ENCODE data around the gene CEP41.
"Not testable (repeated sequence)": the region's sequence is repeated elsewhere in the genome, so short reads cannot be mapped to it uniquely, and the experiment has no call there.

The CEP41 gene

DNA sequence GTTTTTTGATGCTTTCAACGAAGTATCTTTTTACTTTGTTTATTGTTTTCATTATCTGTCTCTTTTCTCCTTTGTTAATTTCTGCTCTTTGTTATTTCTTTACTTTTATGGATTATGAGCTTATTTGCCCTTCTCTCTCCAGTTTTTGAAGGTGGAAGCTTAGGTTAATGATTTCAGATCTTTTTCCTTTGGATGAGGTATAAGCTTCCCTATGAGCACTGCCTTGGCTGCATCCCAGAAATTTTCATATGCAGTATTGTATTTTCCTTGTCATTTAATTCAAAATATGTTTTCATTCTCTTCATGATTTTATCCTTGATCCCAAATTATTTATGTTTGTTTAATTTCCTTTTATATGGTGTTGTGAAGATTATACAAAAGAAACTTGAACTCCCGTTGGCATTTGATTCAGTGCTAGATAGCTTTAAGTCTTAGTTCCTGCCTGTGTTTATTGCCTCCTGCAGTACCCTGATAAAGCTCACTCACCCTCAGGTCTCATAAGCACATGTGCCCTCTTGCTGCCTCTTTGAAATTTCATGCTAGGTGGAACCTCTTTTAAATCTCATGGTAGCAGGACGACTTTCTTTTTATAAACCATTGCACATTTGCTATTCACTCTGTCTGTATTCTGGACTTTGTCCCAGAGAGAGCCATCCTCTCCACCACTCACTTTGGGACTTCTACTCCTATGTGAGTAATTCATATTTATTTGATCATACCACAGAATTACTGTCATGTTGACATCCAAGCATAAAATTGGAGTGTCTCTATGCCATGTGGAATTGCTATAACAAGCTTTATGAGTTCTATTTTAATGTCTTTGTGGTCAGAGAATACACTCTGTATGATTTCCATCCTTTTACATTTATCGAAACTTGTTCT is 23.0 kb upstream of the CEP41 start:
- TF ChIP-seq, protein P1, sequence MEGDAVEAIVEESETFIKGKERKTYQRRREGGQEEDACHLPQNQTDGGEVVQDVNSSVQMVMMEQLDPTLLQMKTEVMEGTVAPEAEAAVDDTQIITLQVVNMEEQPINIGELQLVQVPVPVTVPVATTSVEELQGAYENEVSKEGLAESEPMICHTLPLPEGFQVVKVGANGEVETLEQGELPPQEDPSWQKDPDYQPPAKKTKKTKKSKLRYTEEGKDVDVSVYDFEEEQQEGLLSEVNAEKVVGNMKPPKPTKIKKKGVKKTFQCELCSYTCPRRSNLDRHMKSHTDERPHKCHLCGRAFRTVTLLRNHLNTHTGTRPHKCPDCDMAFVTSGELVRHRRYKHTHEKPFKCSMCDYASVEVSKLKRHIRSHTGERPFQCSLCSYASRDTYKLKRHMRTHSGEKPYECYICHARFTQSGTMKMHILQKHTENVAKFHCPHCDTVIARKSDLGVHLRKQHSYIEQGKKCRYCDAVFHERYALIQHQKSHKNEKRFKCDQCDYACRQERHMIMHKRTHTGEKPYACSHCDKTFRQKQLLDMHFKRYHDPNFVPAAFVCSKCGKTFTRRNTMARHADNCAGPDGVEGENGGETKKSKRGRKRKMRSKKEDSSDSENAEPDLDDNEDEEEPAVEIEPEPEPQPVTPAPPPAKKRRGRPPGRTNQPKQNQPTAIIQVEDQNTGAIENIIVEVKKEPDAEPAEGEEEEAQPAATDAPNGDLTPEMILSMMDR (IDR thresholded peaks at IDR 0.05; ENCODE audit: borderline replicate concordance, insufficient read depth, low read depth, low read length), result no peak

DNA sequence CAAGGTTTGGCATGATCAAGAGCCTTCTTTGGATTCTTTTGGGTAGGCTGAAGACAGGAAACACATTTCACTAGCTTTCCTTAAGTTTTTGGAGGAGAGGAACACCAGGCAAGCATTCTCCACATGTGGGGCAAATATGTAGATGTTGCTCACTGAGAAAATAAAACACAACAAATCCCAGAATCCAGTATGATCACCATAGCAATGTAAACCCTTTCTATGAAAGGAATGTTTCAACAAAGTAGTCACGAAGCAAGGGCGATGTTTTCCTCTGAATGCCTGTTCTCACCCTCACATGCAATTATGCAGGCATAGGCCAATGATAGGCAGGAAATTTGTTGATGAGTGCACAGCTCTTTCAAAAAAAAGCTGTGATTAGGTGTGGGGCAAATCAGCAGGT is 20.5 kb upstream of the CEP41 start:
- TF ChIP-seq, protein P1 (IDR thresholded peaks at IDR 0.05; ENCODE audit: borderline replicate concordance, insufficient read depth, low read depth, low read length), result no peak

More for the DNA sequence above, 23.0 kb upstream of the CEP41 start:
- no peak overlapping the region for H3K4me3 ChIP-seq (ENCODE audit: low read depth, low read length)

DNA sequence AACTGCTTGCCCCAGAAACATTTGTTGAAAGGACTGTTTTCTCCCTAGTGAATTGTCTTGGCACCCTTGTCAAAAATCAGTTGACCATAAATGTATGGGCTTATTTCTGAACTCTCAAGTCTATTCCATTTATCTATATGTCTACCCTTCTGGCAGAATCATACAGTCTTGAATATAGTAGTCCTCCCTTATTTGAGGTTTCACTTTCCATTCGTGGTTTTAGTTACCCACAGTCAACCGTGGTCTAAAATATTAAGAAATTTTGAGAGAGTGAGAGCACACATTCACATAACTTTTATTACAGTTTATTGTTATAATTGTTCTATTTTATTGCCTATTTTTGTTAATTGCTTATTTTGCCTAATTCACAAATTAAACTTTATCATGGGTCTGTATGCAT is 17.4 kb upstream of the CEP41 start:
- H3K4me3 ChIP-seq (ENCODE audit: low read depth, low read length), result no peak overlapping the region
- TF ChIP-seq, protein P1 (IDR thresholded peaks at IDR 0.05; ENCODE audit: borderline replicate concordance, insufficient read depth, low read depth, low read length), result no peak

More for the DNA sequence above, 20.5 kb upstream of the CEP41 start:
- no peak overlapping the region for H3K4me3 ChIP-seq (ENCODE audit: low read depth, low read length)

DNA sequence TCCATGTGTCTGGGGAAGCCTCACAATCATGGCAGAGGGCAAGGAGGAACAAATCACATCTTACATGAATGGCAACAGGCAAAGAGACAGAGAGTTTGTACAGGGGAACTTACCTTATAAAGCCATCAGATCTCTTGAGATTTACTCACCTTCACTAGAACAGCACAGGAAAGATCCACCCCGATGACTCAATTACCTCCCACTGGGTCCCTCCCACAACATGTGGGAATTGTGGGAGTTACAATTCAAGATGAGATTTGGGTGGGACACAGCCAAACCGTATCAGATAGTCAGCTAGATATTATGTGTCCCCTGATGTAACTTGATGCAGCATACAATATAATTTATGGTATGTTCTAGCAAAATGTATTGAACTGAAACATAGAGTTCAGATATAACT is 14.1 kb upstream of the CEP41 start:
- TF ChIP-seq, protein P1 (IDR thresholded peaks at IDR 0.05; ENCODE audit: borderline replicate concordance, insufficient read depth, low read depth, low read length), result no peak
- H3K4me3 ChIP-seq (ENCODE audit: low read depth, low read length), result no peak overlapping the region

DNA sequence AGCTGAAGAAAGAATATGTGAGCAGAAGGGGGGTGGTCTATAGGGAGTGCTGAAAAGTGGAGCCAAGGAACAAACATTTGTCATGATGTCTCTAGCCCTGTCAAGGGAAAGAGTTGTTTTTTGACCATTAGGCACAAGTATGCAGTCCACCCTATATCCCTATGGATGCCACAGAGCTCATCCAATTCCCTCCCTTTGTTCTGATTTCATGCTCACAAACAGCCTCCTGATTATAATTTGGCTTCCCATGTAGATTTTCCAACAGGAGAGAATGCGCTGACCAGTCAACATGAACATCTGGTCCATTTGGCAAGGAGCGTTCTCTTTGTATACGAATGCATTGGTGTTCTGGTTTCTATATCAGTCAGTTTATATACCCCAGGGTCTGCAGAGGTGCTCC is 12.1 kb upstream of the CEP41 start:
- no peak overlapping the region for H3K4me3 ChIP-seq (ENCODE audit: low read depth, low read length)
- TF ChIP-seq, protein P1 (IDR thresholded peaks at IDR 0.05; ENCODE audit: borderline replicate concordance, insufficient read depth, low read depth, low read length), result no peak

DNA sequence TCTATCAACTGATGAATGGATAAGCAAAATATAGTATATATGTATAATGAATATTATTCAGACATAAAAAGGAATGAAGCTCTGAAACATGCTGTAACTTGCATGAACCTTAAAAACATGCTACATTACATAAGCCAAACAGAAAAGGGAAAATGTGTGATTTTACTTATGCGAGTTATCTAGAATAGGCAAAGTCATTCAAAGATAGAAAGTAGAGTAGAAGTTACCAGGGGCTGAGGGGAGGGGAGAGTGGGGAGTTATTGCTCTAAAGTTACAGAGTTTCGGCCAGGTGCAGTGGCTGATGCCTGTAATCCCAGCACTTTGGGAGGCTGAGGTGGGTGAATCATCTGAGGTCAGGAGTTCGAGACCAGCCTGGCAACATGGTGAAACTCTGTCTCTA is 10.5 kb upstream of the CEP41 start:
- H3K4me3 ChIP-seq (ENCODE audit: low read depth, low read length), result not testable (repeated sequence)

DNA sequence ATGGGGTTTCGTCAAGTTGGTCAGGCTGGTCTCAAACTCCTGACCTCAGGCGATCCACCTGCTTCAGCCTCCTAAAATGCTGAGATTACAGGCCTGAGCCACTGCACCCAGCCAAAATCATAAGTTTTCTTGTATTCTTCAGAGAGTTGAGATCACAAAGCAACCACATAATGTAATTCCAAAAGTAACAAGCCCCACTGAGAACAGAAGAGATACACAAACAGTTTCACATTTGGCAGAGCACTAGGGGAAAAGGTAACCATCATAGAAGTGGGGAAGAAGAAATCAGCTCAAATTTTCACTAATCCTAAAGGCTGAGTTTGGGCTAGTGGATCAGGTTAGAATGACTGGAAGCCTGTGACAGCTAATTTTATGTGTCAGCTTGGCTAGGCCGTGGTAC is 5.4 kb upstream of the CEP41 start:
- TF ChIP-seq, protein P1 (IDR thresholded peaks at IDR 0.05; ENCODE audit: borderline replicate concordance, insufficient read depth, low read depth, low read length), result no peak
- no peak overlapping the region for H3K4me3 ChIP-seq (ENCODE audit: low read depth, low read length)

All from GM12875 (cell line).